Measurements from ENCODE around the gene NDUFA3. TPM values are rescaled to one million over a fixed set of nuclear protein-coding genes. Genes with fewer than 3 reads are reported as not detected.

NDUFA3 gene
- total RNA-seq, 1 experiment from 2014 or later, result 144 TPM

- TF ChIP-seq CTCF (conservative IDR thresholded peaks at IDR 0.05; ENCODE audit: low read depth, low read length) (no peak), EZH2 (IDR thresholded peaks at IDR 0.05; ENCODE audit: borderline replicate concordance, low read depth, low read length, poor library complexity, severe bottlenecking) (no peak)
- no TSS peak for BruUV-seq (replicated peaks)
- Histone ChIP-seq H3K4me1 (ENCODE audit: insufficient read depth, low read length, poor library complexity, severe bottlenecking) (no peaks in the 10 kb centered on the region), H3K27ac (ENCODE audit: low read depth, low read length, poor library complexity, severe bottlenecking) (no peak overlapping the region), H3K36me3 (ENCODE audit: insufficient read depth, low read length, poor library complexity, severe bottlenecking) (no peaks in the 10 kb centered on the region), H3K9me3 (ENCODE audit: low read depth, low read length, poor library complexity, severe bottlenecking) (no peaks in the 10 kb centered on the region), H3K4me3 (ENCODE audit: low read depth, low read length, poor library complexity, severe bottlenecking) (no peak overlapping the region), H3K27me3 (replicated peaks; ENCODE audit: insufficient read depth, low read depth, low read length, poor library complexity) (no peaks in the 10 kb centered on the region)
- intact Hi-C loops (cut with micrococcal nuclease; ENCODE audit: unreplicated experiment), result no loop called here
- ChIA-PET CTCF (no interaction called here), POLR2A (ENCODE audit: low non-redundant PET) (no interaction called here)
- DNase-seq (ENCODE audit: low spot score), result no peak
These were observed 33.2 kb upstream of the NDUFA3 start for GRCh38 chr19:54069470-54069869.

GRCh38 chr19:54073829-54074228 is 28.8 kb upstream of the NDUFA3 start:
- CTCF ChIA-PET, result no interaction called here
- Histone ChIP-seq H3K4me1 (ENCODE audit: insufficient read depth, low read length, poor library complexity, severe bottlenecking) (no peaks in the 10 kb centered on the region), H3K27me3 (replicated peaks; ENCODE audit: insufficient read depth, low read depth, low read length, poor library complexity) (no peaks in the 10 kb centered on the region), H3K4me3 (ENCODE audit: low read depth, low read length, poor library complexity, severe bottlenecking) (no peak overlapping the region), H3K36me3 (ENCODE audit: insufficient read depth, low read length, poor library complexity, severe bottlenecking) (no peaks in the 10 kb centered on the region), H3K27ac (ENCODE audit: low read depth, low read length, poor library complexity, severe bottlenecking) (no peak overlapping the region), H3K9me3 (ENCODE audit: low read depth, low read length, poor library complexity, severe bottlenecking) (no peaks in the 10 kb centered on the region)
- POLR2A ChIA-PET (ENCODE audit: low non-redundant PET), result no interaction called here
- TF ChIP-seq EZH2 (IDR thresholded peaks at IDR 0.05; ENCODE audit: borderline replicate concordance, low read depth, low read length, poor library complexity, severe bottlenecking) (no peak), CTCF (conservative IDR thresholded peaks at IDR 0.05; ENCODE audit: low read depth, low read length) (no peak)
- intact Hi-C loops (cut with micrococcal nuclease; ENCODE audit: unreplicated experiment), result no loop called here
- BruUV-seq (replicated peaks), result no TSS peak
- DNase-seq (ENCODE audit: low spot score), result no peak

GRCh38 chr19:54074851-54075250 is 27.8 kb upstream of the NDUFA3 start:
- Histone ChIP-seq H3K36me3 (ENCODE audit: insufficient read depth, low read length, poor library complexity, severe bottlenecking) (no peaks in the 10 kb centered on the region), H3K27ac (ENCODE audit: low read depth, low read length, poor library complexity, severe bottlenecking) (no peak overlapping the region), H3K4me3 (ENCODE audit: low read depth, low read length, poor library complexity, severe bottlenecking) (no peak overlapping the region), H3K4me1 (ENCODE audit: insufficient read depth, low read length, poor library complexity, severe bottlenecking) (no peaks in the 10 kb centered on the region), H3K27me3 (replicated peaks; ENCODE audit: insufficient read depth, low read depth, low read length, poor library complexity) (no peaks in the 10 kb centered on the region), H3K9me3 (ENCODE audit: low read depth, low read length, poor library complexity, severe bottlenecking) (no peaks in the 10 kb centered on the region)
- intact Hi-C loops (cut with micrococcal nuclease; ENCODE audit: unreplicated experiment), result no loop called here
- CTCF ChIA-PET, result no interaction called here
- no peak for DNase-seq (ENCODE audit: low spot score)
- TF ChIP-seq EZH2 (IDR thresholded peaks at IDR 0.05; ENCODE audit: borderline replicate concordance, low read depth, low read length, poor library complexity, severe bottlenecking) (no peak), CTCF (conservative IDR thresholded peaks at IDR 0.05; ENCODE audit: low read depth, low read length) (no peak)
- BruUV-seq (replicated peaks), result no TSS peak
- POLR2A ChIA-PET (ENCODE audit: low non-redundant PET), result no interaction called here
